ENCODE measurements around the gene TEKT5. TPM values are rescaled to one million over a fixed set of nuclear protein-coding genes. Genes with fewer than 3 reads are reported as not detected.

Gene TEKT5
- total RNA-seq, 4 donors from 2014 or later: 3.0 TPM; not detected in 3

DNA sequence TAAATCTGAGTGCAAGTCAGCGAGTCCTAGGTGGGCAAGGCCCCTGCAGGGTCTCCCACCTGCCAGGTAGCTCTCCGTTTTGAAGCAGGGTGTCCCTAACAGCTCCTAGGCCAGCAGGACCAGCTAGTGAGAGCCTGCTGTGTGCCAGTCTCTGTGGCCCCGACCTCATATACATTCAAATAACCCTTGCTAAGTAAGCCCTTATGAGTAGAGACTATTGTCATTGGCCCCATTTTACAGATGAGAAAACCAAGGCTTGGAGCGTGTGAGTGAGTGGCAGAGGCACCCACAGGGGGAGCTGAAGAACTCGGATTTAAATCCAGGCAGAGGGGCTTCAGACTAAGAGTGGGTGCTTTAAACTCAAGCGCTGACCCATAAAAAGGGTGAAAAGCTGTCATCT is 74.6 kb downstream of the TEKT5 start:
- no peaks in the 10 kb centered on the region for H3K9me3 ChIP-seq
- H3K27ac ChIP-seq: no peak overlapping the region
- H3K4me1 ChIP-seq: peaks cover 14 to 15% of the 10 kb centered on the region in 2 donors
- 83 to 91% methylated on average over 6 of the region's 6 CpGs for WGBS, 2 donors
- no peak for DNase-seq
- H3K4me3 ChIP-seq (replicated peaks in 1 of 3): no peak overlapping the region
- no peaks in the 10 kb centered on the region for H3K27me3 ChIP-seq
- intact Hi-C loops (cut with DNase I): no loop called here
- H3K36me3 ChIP-seq: no peaks in the 10 kb centered on the region
- TF ChIP-seq POLR2A (IDR thresholded peaks at IDR 0.05) (no peak), CTCF (IDR thresholded peaks at IDR 0.05) (no peak)

- WGBS, 2 donors: 40 to 41% methylated on average over 16 to 20 of the region's 25 CpGs
- H3K27ac ChIP-seq: no peak overlapping the region
- H3K27me3 ChIP-seq: no peaks in the 10 kb centered on the region
- TF ChIP-seq CTCF (IDR thresholded peaks at IDR 0.05): no peak
- TF ChIP-seq POLR2A (IDR thresholded peaks at IDR 0.05): no peak
- DNase-seq: peak; percentile 29 to 37
- no peak overlapping the region for H3K4me3 ChIP-seq (replicated peaks in 1 of 3)
- no peaks in the 10 kb centered on the region for H3K36me3 ChIP-seq
- intact Hi-C loops (cut with DNase I): no loop called here
- H3K4me1 ChIP-seq: peaks cover 14 to 15% of the 10 kb centered on the region in 2 donors
- H3K9me3 ChIP-seq: no peaks in the 10 kb centered on the region
These were observed 75.4 kb downstream of the TEKT5 start for GRCh38 chr16:10619271-10619849.

GRCh38 chr16:10618710-10619209 is 76.0 kb downstream of the TEKT5 start:
- intact Hi-C loops (cut with DNase I): no loop called here
- 72 to 83% methylated on average over 9 to 12 of the region's 13 CpGs for WGBS, 2 donors
- H3K4me3 ChIP-seq (replicated peaks in 1 of 3): no peak overlapping the region

DNA sequence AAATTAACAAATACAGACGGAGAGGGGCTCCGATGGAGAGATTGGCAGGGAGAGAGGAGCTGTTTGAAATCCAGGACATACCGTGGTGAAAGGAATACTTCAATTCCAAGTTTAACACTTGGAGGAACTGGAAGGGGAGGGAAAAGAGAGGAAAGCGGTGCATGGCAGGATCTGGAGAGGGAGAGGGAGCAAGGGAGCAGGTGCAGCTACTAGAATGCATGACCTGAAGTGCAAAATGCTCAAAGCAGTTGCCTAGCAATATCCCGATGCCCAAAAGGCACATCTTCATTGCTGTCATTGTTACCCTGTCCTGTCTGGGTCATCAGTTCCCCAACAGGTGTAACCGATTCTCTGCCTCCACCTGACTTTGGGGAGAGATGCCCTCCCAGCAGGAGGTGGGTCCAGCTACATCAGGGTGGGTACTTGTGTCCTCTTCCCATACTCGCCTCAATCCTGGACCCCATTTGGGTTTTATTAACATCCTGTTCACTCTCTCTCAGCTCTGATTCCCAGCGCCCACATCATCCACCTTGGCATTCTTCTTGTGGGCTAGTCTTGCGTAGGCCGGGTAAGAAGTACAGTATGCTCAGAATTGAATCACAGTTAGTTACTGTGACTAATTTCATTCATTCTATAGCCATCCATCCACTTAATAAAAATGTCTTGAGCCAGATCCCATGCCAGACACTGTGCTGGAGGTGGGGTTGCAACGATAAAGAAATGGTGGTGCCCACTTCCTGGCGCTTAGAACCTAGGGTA is 76.9 kb downstream of the TEKT5 start:
- WGBS, 2 donors: 65 to 71% methylated on average over 12 of the region's 12 CpGs
- Histone ChIP-seq H3K36me3 (no peaks in the 10 kb centered on the region), H3K9me3 (no peaks in the 10 kb centered on the region), H3K27ac (no peak overlapping the region), H3K4me1 (peaks cover 14 to 15% of the 10 kb centered on the region in 2 donors), H3K27me3 (no peaks in the 10 kb centered on the region), H3K4me3 (replicated peaks in 1 of 3) (no peak overlapping the region)
- intact Hi-C loops (cut with DNase I): no loop called here
- no peak for DNase-seq
- no peak for TF ChIP-seq POLR2A (IDR thresholded peaks at IDR 0.05)
- no peak for TF ChIP-seq CTCF (IDR thresholded peaks at IDR 0.05)

More at GRCh38 chr16:10618710-10619209, 76.0 kb downstream of the TEKT5 start:
- H3K27me3 ChIP-seq: no peaks in the 10 kb centered on the region
- DNase-seq: no peak
- no peaks in the 10 kb centered on the region for H3K36me3 ChIP-seq
- TF ChIP-seq CTCF (IDR thresholded peaks at IDR 0.05): no peak
- TF ChIP-seq POLR2A (IDR thresholded peaks at IDR 0.05): no peak
- H3K27ac ChIP-seq: no peak overlapping the region
- H3K9me3 ChIP-seq: no peaks in the 10 kb centered on the region
- peaks cover 14 to 15% of the 10 kb centered on the region in 2 donors for H3K4me1 ChIP-seq
